HEK293T (cell line): ENCODE results near the gene KIRREL3.

Experiments used
- CTCF ChIA-PET: fragments of 350-600 bp; formaldehyde crosslinking; extraction: SDS; loops from one replicate; lab custom pipeline; 2021; ENCODE audit warnings: antibody characterized with exemption, inconsistent platforms; lab: Yijun Ruan, JAX
- POLR2A ChIA-PET: fragments of 350-600 bp; formaldehyde crosslinking; extraction: SDS; loops from one replicate; lab custom pipeline; 2020; ENCODE audit warnings: antibody characterized with exemption, inconsistent platforms; lab: Yijun Ruan, JAX
- DNase-seq: peaks from one replicate; pipeline ENCODE4 v3.0.0; 2012; ENCODE audit warnings: mixed read lengths; ENCODE audit errors: extremely low spot score
- ARNT ChIP-seq: fragments of 450-650 bp; IDR thresholded peaks from 2 replicates; pipeline ENCODE4 v1.6.1; 2017; ENCODE audit warnings: mild to moderate bottlenecking
- BHLHE40 ChIP-seq: fragments of 450-650 bp; IDR thresholded peaks from 2 replicates; pipeline ENCODE4 v1.6.1; 2016; ENCODE audit warnings: mild to moderate bottlenecking, moderate library complexity, borderline replicate concordance
- CTBP1 ChIP-seq: fragments of 450-650 bp; IDR thresholded peaks from 2 replicates; pipeline ENCODE4 v1.6.1; 2016; ENCODE audit warnings: borderline replicate concordance
- ELF4 ChIP-seq: fragments of 450-650 bp; IDR thresholded peaks from 2 replicates; pipeline ENCODE4 v1.6.1; 2017; ENCODE audit warnings: antibody characterized with exemption
- FOXA1 ChIP-seq: fragments of 450-650 bp; IDR thresholded peaks from 2 replicates; pipeline ENCODE4 v1.6.1; 2016; ENCODE audit warnings: mild to moderate bottlenecking
- FOXK2 ChIP-seq: fragments of 450-650 bp; IDR thresholded peaks from 2 replicates; pipeline ENCODE4 v1.6.1; 2016; ENCODE audit warnings: mild to moderate bottlenecking
- FOXM1 ChIP-seq: fragments of 450-650 bp; IDR thresholded peaks from 2 replicates; pipeline ENCODE4 v1.6.1; 2017; ENCODE audit warnings: mild to moderate bottlenecking, borderline replicate concordance
- HDGF ChIP-seq: fragments of 450-650 bp; IDR thresholded peaks from 2 replicates; pipeline ENCODE4 v1.6.1; 2017; ENCODE audit warnings: antibody characterized with exemption, borderline replicate concordance
- L3MBTL2 ChIP-seq: fragments of 450-650 bp; conservative IDR thresholded peaks from 2 replicates; pipeline ENCODE4 v1.6.1; 2016; ENCODE audit warnings: mild to moderate bottlenecking
- LEF1 ChIP-seq: fragments of 450-650 bp; IDR thresholded peaks from 2 replicates; pipeline ENCODE4 v1.6.1; 2017; ENCODE audit warnings: mild to moderate bottlenecking, borderline replicate concordance
- NFRKB ChIP-seq: fragments of 450-650 bp; IDR thresholded peaks from 2 replicates; pipeline ENCODE4 v1.6.1; 2016; ENCODE audit warnings: mild to moderate bottlenecking, moderate library complexity
- SP1 ChIP-seq: fragments of 450-650 bp; IDR thresholded peaks from 2 replicates; pipeline ENCODE4 v1.6.1; 2017
- SUZ12 ChIP-seq: fragments of 450-650 bp; IDR thresholded peaks from 2 replicates; pipeline ENCODE4 v1.6.1; 2016; ENCODE audit warnings: mild to moderate bottlenecking
- TARDBP ChIP-seq: fragments of 450-650 bp; IDR thresholded peaks from 2 replicates; pipeline ENCODE4 v1.6.1; 2016
- ZNF384 ChIP-seq: fragments of 450-650 bp; IDR thresholded peaks from 2 replicates; pipeline ENCODE4 v1.6.1; 2016
- TF ChIP-seq, protein P1 (sequence below): fragments of 450-650 bp; IDR thresholded peaks from 2 replicates; pipeline ENCODE4 v1.6.1; 2016

The KIRREL3 gene

GRCh38 chr11:126491092-126491491, 509.5 kb downstream of the KIRREL3 start:
- POLR2A ChIA-PET = no interaction called here
- TF ChIP-seq ARNT (no peak), ZNF384 (no peak), SP1 (no peak), FOXM1 (no peak), NFRKB (no peak), HDGF (no peak), ELF4 (no peak), BHLHE40 (no peak), TARDBP (no peak), FOXA1 (no peak), FOXK2 (no peak), SUZ12 (no peak), L3MBTL2 (no peak), LEF1 (no peak), CTBP1 (no peak)
- TF ChIP-seq, protein P1, sequence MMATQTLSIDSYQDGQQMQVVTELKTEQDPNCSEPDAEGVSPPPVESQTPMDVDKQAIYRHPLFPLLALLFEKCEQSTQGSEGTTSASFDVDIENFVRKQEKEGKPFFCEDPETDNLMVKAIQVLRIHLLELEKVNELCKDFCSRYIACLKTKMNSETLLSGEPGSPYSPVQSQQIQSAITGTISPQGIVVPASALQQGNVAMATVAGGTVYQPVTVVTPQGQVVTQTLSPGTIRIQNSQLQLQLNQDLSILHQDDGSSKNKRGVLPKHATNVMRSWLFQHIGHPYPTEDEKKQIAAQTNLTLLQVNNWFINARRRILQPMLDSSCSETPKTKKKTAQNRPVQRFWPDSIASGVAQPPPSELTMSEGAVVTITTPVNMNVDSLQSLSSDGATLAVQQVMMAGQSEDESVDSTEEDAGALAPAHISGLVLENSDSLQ = no peak
- CTCF ChIA-PET = no interaction called here
- no peak for DNase-seq

GRCh38 chr11:126489836-126490660, 510.5 kb downstream of the KIRREL3 start:
- CTCF ChIA-PET = interaction anchor here (0.9 to 2.3 kb wide), 2 partner anchors 10 to 12 kb away, joined by 3 to 21 read pairs; no protein-coding TSS in a partner anchor
- POLR2A ChIA-PET = interaction anchor here (1.4 kb wide), 1 partner anchor 9 kb away, joined by 5 read pairs; no protein-coding TSS in a partner anchor
- TF ChIP-seq L3MBTL2 = no peak
- TF ChIP-seq ELF4 = no peak
- TF ChIP-seq SUZ12 = no peak
- TF ChIP-seq FOXA1 = no peak
- no peak for TF ChIP-seq BHLHE40
- TF ChIP-seq SP1 = no peak
- no peak for TF ChIP-seq ARNT
- no peak for TF ChIP-seq FOXM1
- TF ChIP-seq LEF1 = no peak
- TF ChIP-seq ZNF384 = no peak
- no peak for TF ChIP-seq TARDBP
- no peak for TF ChIP-seq HDGF
- TF ChIP-seq CTBP1 = no peak
- no peak for TF ChIP-seq NFRKB
- TF ChIP-seq FOXK2 = no peak
- TF ChIP-seq, protein P1 = no peak
- DNase-seq = no peak

GRCh38 chr11:126488591-126489370, 511.8 kb downstream of the KIRREL3 start:
- ChIA-PET POLR2A (interaction anchor here (1.4 kb wide), 1 partner anchor 8 kb away, joined by 5 read pairs; no protein-coding TSS in a partner anchor), CTCF (interaction anchor here (2.3 kb wide), 1 partner anchor 8 kb away, joined by 21 read pairs; no protein-coding TSS in a partner anchor)
- TF ChIP-seq L3MBTL2 (no peak), LEF1 (no peak), NFRKB (no peak), FOXM1 (no peak), ARNT (no peak), FOXK2 (no peak)
- no peak for DNase-seq

DNA sequence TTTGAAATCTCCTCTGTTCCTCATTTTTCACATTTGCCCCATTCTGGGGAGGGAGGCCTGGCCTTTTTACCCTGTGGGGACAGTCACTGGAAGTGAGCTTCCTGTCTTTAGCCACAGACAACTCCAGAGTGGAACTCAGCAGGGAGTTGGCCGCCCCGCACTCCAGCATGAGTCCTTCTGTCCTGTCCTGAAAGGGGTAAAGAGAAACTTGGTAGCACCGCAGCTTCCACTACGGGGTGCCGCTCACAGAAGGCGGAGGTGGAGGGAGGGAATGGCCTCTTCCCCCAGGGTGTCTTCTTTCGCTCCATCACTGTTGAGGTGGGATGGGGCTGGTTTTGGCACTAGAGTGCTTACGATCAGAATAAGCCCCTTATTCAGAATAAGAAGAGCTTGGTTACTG, 512.9 kb downstream of the KIRREL3 start:
- TF ChIP-seq NFRKB (no peak), TARDBP (no peak)
- no peak for DNase-seq
- CTCF ChIA-PET = no interaction called here
- POLR2A ChIA-PET = no interaction called here

- TF ChIP-seq ARNT = no peak
- no peak for TF ChIP-seq FOXK2
- no peak for TF ChIP-seq L3MBTL2
- no peak for TF ChIP-seq SUZ12
- no peak for TF ChIP-seq NFRKB
- TF ChIP-seq HDGF = no peak
- no peak for TF ChIP-seq FOXM1
- TF ChIP-seq LEF1 = no peak
- no peak for TF ChIP-seq FOXA1
- no peak for TF ChIP-seq ELF4
- no peak for TF ChIP-seq TARDBP
- TF ChIP-seq BHLHE40 = no peak
- no peak for DNase-seq
- ChIA-PET POLR2A (no interaction called here), CTCF (no interaction called here)
These were observed 514.5 kb downstream of the KIRREL3 start for GRCh38 chr11:126485986-126486635.
